ENCODE results near the gene THSD1.

THSD1 gene

DNA sequence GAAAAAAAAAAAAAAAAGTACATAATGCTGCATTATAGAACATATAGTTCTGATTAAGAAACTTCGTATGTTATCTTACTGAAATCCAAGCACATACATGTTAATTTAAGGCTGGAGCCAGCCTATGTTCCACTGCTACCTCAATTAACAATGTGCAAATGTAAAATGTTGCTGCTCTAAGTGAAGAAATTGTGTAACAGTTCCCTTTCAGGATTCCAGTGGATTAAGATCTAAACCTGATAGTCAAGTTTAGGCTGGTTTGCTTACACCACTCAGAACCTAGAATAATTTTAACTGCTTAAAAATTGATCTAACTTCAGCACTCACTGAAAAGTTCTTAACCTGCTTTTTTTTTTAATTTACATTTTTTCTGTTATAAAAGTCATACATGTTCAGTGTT lies 40.3 kb upstream of the THSD1 start:
- H3K4me3 ChIP-seq (ENCODE audit: control insufficient read depth, low read depth, low read length): no peak overlapping the region
- TF ChIP-seq, protein P1, sequence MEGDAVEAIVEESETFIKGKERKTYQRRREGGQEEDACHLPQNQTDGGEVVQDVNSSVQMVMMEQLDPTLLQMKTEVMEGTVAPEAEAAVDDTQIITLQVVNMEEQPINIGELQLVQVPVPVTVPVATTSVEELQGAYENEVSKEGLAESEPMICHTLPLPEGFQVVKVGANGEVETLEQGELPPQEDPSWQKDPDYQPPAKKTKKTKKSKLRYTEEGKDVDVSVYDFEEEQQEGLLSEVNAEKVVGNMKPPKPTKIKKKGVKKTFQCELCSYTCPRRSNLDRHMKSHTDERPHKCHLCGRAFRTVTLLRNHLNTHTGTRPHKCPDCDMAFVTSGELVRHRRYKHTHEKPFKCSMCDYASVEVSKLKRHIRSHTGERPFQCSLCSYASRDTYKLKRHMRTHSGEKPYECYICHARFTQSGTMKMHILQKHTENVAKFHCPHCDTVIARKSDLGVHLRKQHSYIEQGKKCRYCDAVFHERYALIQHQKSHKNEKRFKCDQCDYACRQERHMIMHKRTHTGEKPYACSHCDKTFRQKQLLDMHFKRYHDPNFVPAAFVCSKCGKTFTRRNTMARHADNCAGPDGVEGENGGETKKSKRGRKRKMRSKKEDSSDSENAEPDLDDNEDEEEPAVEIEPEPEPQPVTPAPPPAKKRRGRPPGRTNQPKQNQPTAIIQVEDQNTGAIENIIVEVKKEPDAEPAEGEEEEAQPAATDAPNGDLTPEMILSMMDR (IDR thresholded peaks at IDR 0.05; ENCODE audit: control insufficient read depth, insufficient read depth, low read depth, low read length, missing control alignments): no peak
- DNase-seq (ENCODE audit: low read depth): no peak

DNA sequence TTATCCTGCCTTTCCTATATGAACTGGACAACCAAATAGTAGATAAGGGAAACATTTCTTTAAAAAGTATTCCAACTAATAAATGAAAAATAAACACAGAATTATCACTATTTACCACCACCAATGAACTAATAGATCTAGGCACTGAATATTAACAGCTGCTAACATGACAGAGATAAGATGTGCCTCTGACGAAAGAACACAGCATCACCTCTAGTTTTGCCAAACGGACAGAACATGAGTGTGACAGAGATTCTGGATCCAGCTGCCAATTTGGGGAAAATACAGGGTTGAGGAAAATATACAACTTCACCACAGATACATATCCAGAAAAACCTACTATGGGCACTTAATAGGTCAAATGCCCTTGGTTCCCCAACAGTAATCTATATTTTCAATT lies 26.5 kb upstream of the THSD1 start:
- DNase-seq (ENCODE audit: low read depth): no peak
- TF ChIP-seq, protein P1 (IDR thresholded peaks at IDR 0.05; ENCODE audit: control insufficient read depth, insufficient read depth, low read depth, low read length, missing control alignments): no peak

DNA sequence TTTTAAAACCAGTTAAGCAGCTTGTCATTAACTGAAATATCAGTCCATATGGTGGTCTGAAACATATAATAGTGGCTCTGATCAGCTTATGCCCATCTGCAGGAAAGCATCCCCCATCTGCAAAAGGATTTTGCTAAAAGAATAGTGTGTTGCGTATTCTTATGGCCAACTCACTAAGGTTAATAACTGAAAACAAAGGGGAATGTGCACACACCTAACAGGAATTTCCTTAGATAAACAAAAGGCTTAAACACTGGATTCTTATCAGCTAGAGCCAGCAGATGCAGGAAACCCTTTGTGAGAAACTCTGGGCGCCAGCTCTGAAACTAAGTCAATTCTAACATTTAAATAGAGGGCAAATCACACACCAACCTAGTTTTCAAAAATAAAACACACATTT lies 22.3 kb upstream of the THSD1 start:
- TF ChIP-seq, protein P1 (IDR thresholded peaks at IDR 0.05; ENCODE audit: control insufficient read depth, insufficient read depth, low read depth, low read length, missing control alignments): no peak
- DNase-seq (ENCODE audit: low read depth): no peak
- H3K4me3 ChIP-seq (ENCODE audit: control insufficient read depth, low read depth, low read length): no peak overlapping the region

More for the DNA sequence above, 26.5 kb upstream of the THSD1 start:
- no peak overlapping the region for H3K4me3 ChIP-seq (ENCODE audit: control insufficient read depth, low read depth, low read length)

DNA sequence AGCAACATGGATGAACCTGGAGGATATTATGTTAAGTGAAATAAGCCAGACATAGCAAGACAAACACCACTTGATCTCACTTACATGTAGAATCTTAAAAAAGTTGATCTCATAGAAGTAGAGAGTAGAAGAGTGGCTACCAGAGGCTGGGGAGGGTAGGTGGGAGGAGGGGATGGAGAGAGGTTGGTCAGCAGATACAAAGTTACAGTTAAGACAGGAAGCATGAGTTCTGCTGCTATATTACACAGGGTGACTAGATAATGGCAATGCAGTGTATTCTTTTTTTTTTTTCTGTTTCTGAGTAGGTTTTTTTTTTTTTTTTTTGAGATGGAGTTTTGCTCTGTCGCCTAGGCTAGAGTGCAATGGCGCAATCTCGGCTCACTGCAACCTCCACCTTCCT lies 15.2 kb upstream of the THSD1 start:
- no peak overlapping the region for H3K4me3 ChIP-seq (ENCODE audit: control insufficient read depth, low read depth, low read length)
- TF ChIP-seq, protein P1 (IDR thresholded peaks at IDR 0.05; ENCODE audit: control insufficient read depth, insufficient read depth, low read depth, low read length, missing control alignments): no peak
- no peak for DNase-seq (ENCODE audit: low read depth)

- TF ChIP-seq, protein P1 (IDR thresholded peaks at IDR 0.05; ENCODE audit: control insufficient read depth, insufficient read depth, low read depth, low read length, missing control alignments): no peak
- DNase-seq (ENCODE audit: low read depth): no peak
- H3K4me3 ChIP-seq (ENCODE audit: control insufficient read depth, low read depth, low read length): no peak overlapping the region
These were observed 13.1 kb upstream of the THSD1 start for GRCh38 chr13:52419080-52419479.

DNA sequence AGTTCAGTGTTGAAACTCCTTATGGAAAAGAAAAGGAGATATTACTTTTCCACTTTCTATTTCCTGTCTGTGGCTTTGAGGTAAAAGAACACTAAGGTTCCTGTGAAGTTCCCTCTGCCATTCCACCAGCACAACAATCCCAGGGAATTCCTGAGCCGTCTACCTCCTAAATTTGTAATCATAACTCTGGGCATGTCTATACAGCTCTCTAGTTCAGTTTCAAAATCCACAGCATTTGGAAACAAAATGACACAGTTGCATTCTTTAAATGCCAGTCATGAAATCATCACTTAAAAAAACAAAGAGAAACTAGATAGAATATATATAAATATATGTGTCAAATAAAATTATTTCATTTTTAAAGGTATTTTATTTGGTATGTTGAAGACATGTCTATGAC lies 9.0 kb upstream of the THSD1 start:
- TF ChIP-seq, protein P1 (IDR thresholded peaks at IDR 0.05; ENCODE audit: control insufficient read depth, insufficient read depth, low read depth, low read length, missing control alignments): no peak
- DNase-seq (ENCODE audit: low read depth): peak; percentile 14
- no peak overlapping the region for H3K4me3 ChIP-seq (ENCODE audit: control insufficient read depth, low read depth, low read length)

GRCh38 chr13:52414051-52414450 lies 8.1 kb upstream of the THSD1 start:
- DNase-seq (ENCODE audit: low read depth): no peak
- TF ChIP-seq, protein P1 (IDR thresholded peaks at IDR 0.05; ENCODE audit: control insufficient read depth, insufficient read depth, low read depth, low read length, missing control alignments): no peak
- H3K4me3 ChIP-seq (ENCODE audit: control insufficient read depth, low read depth, low read length): no peak overlapping the region
